Muscle of arm (tissue), 12 donors: ENCODE results near the gene CAB39L. TPM values are rescaled to one million over a fixed set of nuclear protein-coding genes. Genes with fewer than 3 reads are reported as not detected.

Experiments
- DNase-seq: peaks from one replicate; pipeline ENCODE4 v3.0.0-alpha.2; 2013
- polyA plus RNA-seq, 12 donors: library from polyadenylated mRNA; unstranded; fragments of 120-200 nt; gene quantifications; one replicate each; pipeline ENCODE4 v1.2.1, GENCODE V29; 2013; ENCODE audit not compliant: insufficient read length in 12 of 12

CAB39L gene
- polyA plus RNA-seq, 12 donors: 3.8 to 19.0 (median 5.0) TPM; not detected in 2

- no peak for DNase-seq
Observed at GRCh38 chr13:49403996-49404702, 39.7 kb downstream of the CAB39L start.

GRCh38 chr13:49400755-49401659 is 42.9 kb downstream of the CAB39L start:
- DNase-seq: peak; percentile 38

- no peak for DNase-seq
Observed at GRCh38 chr13:49399801-49400472, 43.9 kb downstream of the CAB39L start.

GRCh38 chr13:49395878-49396380 is 47.9 kb downstream of the CAB39L start:
- DNase-seq: peak; percentile 49

- DNase-seq: peak; percentile 80
Observed at GRCh38 chr13:49395451-49395865, 48.4 kb downstream of the CAB39L start.

GRCh38 chr13:49388091-49388635 is 55.7 kb downstream of the CAB39L start:
- no peak for DNase-seq

- DNase-seq: no peak
Observed at GRCh38 chr13:49386664-49387063, 57.2 kb downstream of the CAB39L start.

- DNase-seq: no peak
Observed at GRCh38 chr13:49376121-49376520, 67.7 kb downstream of the CAB39L start.

- DNase-seq: no peak
Observed at GRCh38 chr13:49374585-49375290, 69.1 kb downstream of the CAB39L start.

- DNase-seq: no peak
Observed at GRCh38 chr13:49373716-49374115, 70.1 kb downstream of the CAB39L start.

GRCh38 chr13:49371943-49372613 is 71.8 kb downstream of the CAB39L start:
- no peak for DNase-seq

- no peak for DNase-seq
Observed at GRCh38 chr13:49370371-49370770, 73.5 kb downstream of the CAB39L start.

GRCh38 chr13:49369866-49370265 is 74.0 kb downstream of the CAB39L start:
- no peak for DNase-seq

- DNase-seq: no peak
Observed at GRCh38 chr13:49368688-49369087, 75.2 kb downstream of the CAB39L start.

- DNase-seq: no peak
Observed at GRCh38 chr13:49367640-49368422, 76.0 kb downstream of the CAB39L start.

- DNase-seq: no peak
Observed at GRCh38 chr13:49366841-49367240, 77.0 kb downstream of the CAB39L start.

- DNase-seq: no peak
Observed at GRCh38 chr13:49357694-49358093, 86.2 kb downstream of the CAB39L start.

GRCh38 chr13:49356223-49356622 is 87.6 kb downstream of the CAB39L start:
- DNase-seq: peak; percentile 35

- no peak for DNase-seq
Observed at GRCh38 chr13:49354719-49355118, 89.1 kb downstream of the CAB39L start.

GRCh38 chr13:49353908-49354307 is 90.0 kb downstream of the CAB39L start:
- DNase-seq: no peak
